IMR-90 (cell line): ENCODE data around the gene FAM168B. TPM values are rescaled to one million over a fixed set of nuclear protein-coding genes. Genes with fewer than 3 reads are reported as not detected.

Source experiments
- ATAC-seq: fragments of 200-7000 bp; cut with Tn5 transposase; 2 replicates; pipeline ENCODE4 v1.9.1; 2020; ENCODE audit warnings: low read depth, mild to moderate bottlenecking, moderate library complexity
- BruUV-seq: library from RNA; stranded (reverse); fragments of 400-500 nt; replicated peaks from 2 replicates; lab custom pipeline; 2021; lab: Mats Ljungman, UMichigan
- CTCF ChIA-PET: fragments of 300-600 bp; formaldehyde crosslinking; extraction: SDS; loops from one replicate; lab custom pipeline; 2021; ENCODE audit warnings: antibody characterized with exemption; lab: Yijun Ruan, JAX
- POLR2A ChIA-PET: fragments of 300-600 bp; sonication (Branson Sonifier 250); formaldehyde crosslinking; loops from one replicate; lab custom pipeline; 2022; ENCODE audit warnings: antibody characterized with exemption; ENCODE audit not compliant: unreplicated experiment; lab: Charles Lee
- DNase-seq: peaks from one replicate; pipeline ENCODE4 v3.0.0; 2013
- H2AFZ ChIP-seq: replicated peaks from 2 replicates; pipeline ENCODE3; 2013; ENCODE audit warnings: low read length, mild to moderate bottlenecking; ENCODE audit not compliant: poor library complexity
- H2AK5ac ChIP-seq: 2 replicates; pipeline ENCODE4 v1.6.1; 2013; ENCODE audit warnings: low read depth, low read length, inconsistent platforms
- H2AK9ac ChIP-seq: replicated peaks from 2 replicates; pipeline ENCODE3; 2013; ENCODE audit warnings: mild to moderate bottlenecking, low read depth, low read length, moderate library complexity; ENCODE audit not compliant: poor library complexity
- H2BK120ac ChIP-seq: 2 replicates; pipeline ENCODE4 v1.6.1; 2013; ENCODE audit warnings: low read depth, low read length, inconsistent platforms
- H2BK15ac ChIP-seq: 3 replicates; pipeline ENCODE4 v1.6.1; 2013; ENCODE audit warnings: low read depth, low read length, inconsistent platforms
- H2BK20ac ChIP-seq: 2 replicates; pipeline ENCODE4 v1.6.1; 2013; ENCODE audit warnings: low read depth, mild to moderate bottlenecking, inconsistent platforms, low read length, moderate library complexity
- H2BK5ac ChIP-seq: 2 replicates; pipeline ENCODE4 v1.6.1; 2013; ENCODE audit warnings: mild to moderate bottlenecking, low read depth, low read length, inconsistent platforms; ENCODE audit not compliant: poor library complexity, severe bottlenecking
- H3K14ac ChIP-seq: replicated peaks from 2 replicates; pipeline ENCODE4 v1.6.1; 2013; ENCODE audit warnings: low read depth, low read length, inconsistent platforms
- H3K18ac ChIP-seq: 2 replicates; pipeline ENCODE4 v1.6.1; 2013; ENCODE audit warnings: low read depth, low read length, control low read depth
- H3K23ac ChIP-seq: 2 replicates; pipeline ENCODE4 v1.6.1; 2013; ENCODE audit warnings: low read depth, low read length, inconsistent platforms
- H3K27ac ChIP-seq: 2 replicates; pipeline ENCODE4 v1.5.1; 2013; ENCODE audit warnings: mild to moderate bottlenecking, control low read depth, low read length; ENCODE audit not compliant: insufficient read depth
- H3K27me3 ChIP-seq: 2 replicates; pipeline ENCODE4 v1.6.1; 2013; ENCODE audit warnings: low read length; ENCODE audit not compliant: control insufficient read depth, insufficient read depth
- H3K36me3 ChIP-seq: 2 replicates; pipeline ENCODE4 v1.6.1; 2013; ENCODE audit warnings: low read length, mixed read lengths; ENCODE audit not compliant: control insufficient read depth, insufficient read depth
- H3K4ac ChIP-seq: 2 replicates; pipeline ENCODE4 v1.6.1; 2013; ENCODE audit warnings: low read depth, low read length, inconsistent platforms
- H3K4me1 ChIP-seq: 2 replicates; pipeline ENCODE4 v1.6.1; 2013; ENCODE audit warnings: low read length, mixed read lengths; ENCODE audit not compliant: control insufficient read depth, insufficient read depth
- H3K4me2 ChIP-seq: 2 replicates; pipeline ENCODE4 v1.6.1; 2013; ENCODE audit warnings: low read depth, mild to moderate bottlenecking, control low read depth, low read length, moderate library complexity
- H3K4me3 ChIP-seq: 2 replicates; pipeline ENCODE4 v1.5.1; 2013; ENCODE audit warnings: low read depth, mild to moderate bottlenecking, control low read depth, low read length, moderate library complexity; ENCODE audit not compliant: insufficient read depth
- H3K56ac ChIP-seq: 2 replicates; pipeline ENCODE4 v1.6.1; 2013; ENCODE audit warnings: low read length, inconsistent platforms; ENCODE audit not compliant: insufficient read depth; ENCODE audit errors: extremely low read depth
- H3K79me1 ChIP-seq, 2 experiments: 2 replicates each; pipeline ENCODE4 v1.6.1; 2013; ENCODE audit warnings: low read length in 2 of 2, inconsistent platforms in 1 of 2, low read depth in 1 of 2
- H3K9ac ChIP-seq: 2 replicates; pipeline ENCODE4 v1.6.1; 2013; ENCODE audit warnings: low read depth, low read length, control low read depth
- H3K9me1 ChIP-seq: 2 replicates; pipeline ENCODE4 v1.6.1; 2013; ENCODE audit warnings: low read length, inconsistent platforms; ENCODE audit not compliant: insufficient read depth
- H3K9me3 ChIP-seq: 2 replicates; pipeline ENCODE4 v1.6.1; 2013; ENCODE audit warnings: low read length; ENCODE audit not compliant: control insufficient read depth, insufficient read depth
- H4K20me1 ChIP-seq: 2 replicates; pipeline ENCODE4 v1.6.1; 2013; ENCODE audit warnings: low read length, inconsistent platforms; ENCODE audit not compliant: insufficient read depth
- H4K5ac ChIP-seq: 2 replicates; pipeline ENCODE4 v1.6.1; 2013; ENCODE audit warnings: mild to moderate bottlenecking, low read depth, low read length, control low read depth
- H4K8ac ChIP-seq, 2 experiments: 2 replicates each; pipeline ENCODE4 v1.6.1; 2013; ENCODE audit warnings: low read depth in 2 of 2, low read length in 2 of 2, control low read depth in 1 of 2, inconsistent platforms in 1 of 2
- H4K91ac ChIP-seq: 2 replicates; pipeline ENCODE4 v1.6.1; 2013; ENCODE audit warnings: low read depth, low read length, inconsistent platforms; ENCODE audit not compliant: insufficient read depth
- BHLHE40 ChIP-seq: fragments of 150-350 bp; IDR thresholded peaks from 2 replicates; pipeline ENCODE4 v1.6.1; 2016; ENCODE audit warnings: mild to moderate bottlenecking, low read depth, low read length
- CEBPB ChIP-seq: IDR thresholded peaks from 2 replicates; pipeline ENCODE4 v1.6.1; 2012; ENCODE audit warnings: low read depth, low read length, improper control_type of control experiment
- CHD1 ChIP-seq: IDR thresholded peaks from 2 replicates; pipeline ENCODE4 v1.6.1; 2012; ENCODE audit warnings: low read depth, low read length, improper control_type of control experiment
- CTCF ChIP-seq: conservative IDR thresholded peaks from 2 replicates; pipeline ENCODE4 v1.5.1; 2012; ENCODE audit warnings: mild to moderate bottlenecking, low read depth, low read length, improper control_type of control experiment
- ELK1 ChIP-seq: fragments of 150-350 bp; IDR thresholded peaks from 2 replicates; pipeline ENCODE4 v1.6.1; 2016; ENCODE audit warnings: low read depth, mild to moderate bottlenecking, low read length, moderate library complexity, borderline replicate concordance
- MAFK ChIP-seq: IDR thresholded peaks from 2 replicates; pipeline ENCODE4 v1.6.1; 2012; ENCODE audit warnings: low read depth, low read length, improper control_type of control experiment
- MAZ ChIP-seq: IDR thresholded peaks from 2 replicates; pipeline ENCODE4 v1.6.1; 2012; ENCODE audit warnings: low read depth, mild to moderate bottlenecking, low read length, improper control_type of control experiment, moderate library complexity, borderline replicate concordance
- MXI1 ChIP-seq: IDR thresholded peaks from 2 replicates; pipeline ENCODE4 v1.6.1; 2012; ENCODE audit warnings: low read depth, mild to moderate bottlenecking, low read length, moderate library complexity, borderline replicate concordance
- NFE2L2 ChIP-seq: fragments of 150-350 bp; IDR thresholded peaks from 2 replicates; pipeline ENCODE4 v1.6.1; 2016; ENCODE audit warnings: low read depth, mild to moderate bottlenecking, low read length
- POLR2A ChIP-seq: IDR thresholded peaks from 2 replicates; pipeline ENCODE4 v1.6.1; 2012; ENCODE audit warnings: mild to moderate bottlenecking, low read depth, low read length
- RCOR1 ChIP-seq: IDR thresholded peaks from 2 replicates; pipeline ENCODE4 v1.6.1; 2012; ENCODE audit warnings: mild to moderate bottlenecking, low read length, improper control_type of control experiment; ENCODE audit not compliant: insufficient replicate concordance
- SMC3 ChIP-seq: fragments of 150-350 bp; IDR thresholded peaks from 2 replicates; pipeline ENCODE4 v1.6.1; 2016; ENCODE audit warnings: low read depth, mild to moderate bottlenecking, antibody characterized with exemption, low read length, moderate library complexity
- WGBS, 2 experiments: methylation state at CpG; one replicate each; pipeline versions ENCODE4 v1.1.5 to v1.1.7; 2013; ENCODE audit warnings: missing lambda C conversion rate in 2 of 2; ENCODE audit not compliant: insufficient read length in 1 of 2; ENCODE audit errors: extremely low coverage in 2 of 2; 5-methylcytosine and 5-hydroxymethylcytosine counted together
- dilution Hi-C: fragments of 300-500 bp; cut with HindIII; formaldehyde crosslinking; loops from one replicate; pipeline ENCODE4 v1.14.3; 2018; ENCODE audit warnings: low sequenced_read_pairs; ENCODE audit not compliant: unreplicated experiment
- in situ Hi-C: fragments of 300-500 bp; cut with MboI; formaldehyde crosslinking; loops from 3 replicates; pipeline ENCODE4 v1.14.3; 2019; ENCODE audit warnings: low sequenced_read_pairs, inconsistent platforms, mixed read lengths
- intact Hi-C: fragments of 100-400 bp; cut with micrococcal nuclease; formaldehyde crosslinking; loops from 2 replicates; pipeline ENCODE4 v1.10.0; 2022
- polyA plus RNA-seq, 3 experiments: library from polyadenylated mRNA; depleted of rRNA; stranded (reverse); fragments of >200 nt; gene quantifications; 2 replicates each; pipeline ENCODE4 v1.2.3, GENCODE V29; 2012; ENCODE audit warnings: low replicate concordance in 1 of 3
- total RNA-seq: library from RNA; depleted of rRNA; stranded (reverse); fragments of >200 nt; gene quantifications from 2 replicates; pipeline ENCODE4 v1.2.3, GENCODE V29; 2012

The FAM168B gene
- total and polyA plus RNA-seq, 2 of the 4 experiments (the other 2 are of a cell fraction) = 76.4 to 106 TPM

GRCh38 chr2:131031875-131032274 lies 61.4 kb downstream of the FAM168B start:
- no peak overlapping the region for H2BK5ac ChIP-seq
- H3K14ac ChIP-seq = no peak overlapping the region
- DNase-seq (no peak), ATAC-seq (no peak)
- BruUV-seq = no TSS peak
- H3K56ac ChIP-seq = no peak overlapping the region
- no peak overlapping the region for H2AFZ ChIP-seq
- intact Hi-C loops (no loop called here), dilution Hi-C loops (no loop called here), in situ Hi-C loops (no loop called here)
- CTCF ChIA-PET = no interaction called here
- no peak overlapping the region for H2AK5ac ChIP-seq
- no peaks in the 10 kb centered on the region for H3K9me1 ChIP-seq
- H2BK120ac ChIP-seq = no peak overlapping the region
- H2AK9ac ChIP-seq = no peak overlapping the region
- no peaks in the 10 kb centered on the region for H3K79me1 ChIP-seq
- no peak overlapping the region for H2BK20ac ChIP-seq
- no peak overlapping the region for H2BK15ac ChIP-seq
- 40% methylated on average over 1 of the region's 9 CpGs; no CpG with 5 or more reads in 1 of the 2 experiments for WGBS, 2 experiments
- no peaks in the 10 kb centered on the region for H3K4me1 ChIP-seq
- no peak overlapping the region for H3K4me2 ChIP-seq
- no peak overlapping the region for H3K23ac ChIP-seq
- H3K36me3 ChIP-seq = no peaks in the 10 kb centered on the region
- no peak overlapping the region for H3K18ac ChIP-seq
- TF ChIP-seq MXI1 = no peak
- TF ChIP-seq CHD1 = no peak
- TF ChIP-seq CTCF = no peak
- no peak for TF ChIP-seq NFE2L2
- no peak for TF ChIP-seq MAFK
- no peak for TF ChIP-seq ELK1
- TF ChIP-seq BHLHE40 = no peak
- no peak for TF ChIP-seq RCOR1
- no peak for TF ChIP-seq SMC3
- TF ChIP-seq POLR2A = no peak
- TF ChIP-seq CEBPB = no peak
- no peak for TF ChIP-seq MAZ
- no peak overlapping the region for H3K4me3 ChIP-seq
- no peaks in the 10 kb centered on the region for H4K20me1 ChIP-seq
- no peak overlapping the region for H3K27ac ChIP-seq
- no peak overlapping the region for H4K5ac ChIP-seq
- H4K91ac ChIP-seq = no peak overlapping the region
- H3K27me3 ChIP-seq = peaks cover 12% of the 10 kb centered on the region
- H3K9ac ChIP-seq = no peak overlapping the region
- H3K4ac ChIP-seq = no peak overlapping the region
- H4K8ac ChIP-seq = no peak overlapping the region
- peaks cover 6% of the 10 kb centered on the region; the same call in 1 of the 2 replicates for H3K9me3 ChIP-seq
- POLR2A ChIA-PET = no interaction called here
